GM10266 (cell line): ENCODE measurements around the gene AIFM1.

ENCODE experiments used
- DNase-seq: peaks from one replicate; pipeline ENCODE4 v3.0.0; 2012; ENCODE audit errors: extremely low spot score
- CTCF ChIP-seq: IDR thresholded peaks from 2 replicates; pipeline ENCODE4 v1.5.1; 2012; ENCODE audit warnings: mild to moderate bottlenecking, low read depth; ENCODE audit not compliant: control insufficient read depth, insufficient read depth; ENCODE audit errors: missing control alignments

AIFM1 gene

GRCh38 chrX:130158311-130158710 lies 7.3 kb downstream of the AIFM1 start:
- TF ChIP-seq CTCF: no peak
- no peak for DNase-seq

GRCh38 chrX:130155564-130155963 lies 10.1 kb downstream of the AIFM1 start:
- no peak for TF ChIP-seq CTCF
- DNase-seq: no peak

- DNase-seq: no peak
- TF ChIP-seq CTCF: no peak
Observed at GRCh38 chrX:130147631-130148030, 18.0 kb downstream of the AIFM1 start.

GRCh38 chrX:130145123-130145522 lies 20.5 kb downstream of the AIFM1 start:
- TF ChIP-seq CTCF: no peak
- DNase-seq: no peak

GRCh38 chrX:130144509-130144908 lies 21.1 kb downstream of the AIFM1 start:
- DNase-seq: no peak
- no peak for TF ChIP-seq CTCF

- DNase-seq: no peak
Observed at GRCh38 chrX:130139474-130140201, 26.0 kb downstream of the AIFM1 start.

More at GRCh38 chrX:130139474-130140201, 26.0 kb downstream of the AIFM1 start:
- no peak for TF ChIP-seq CTCF
